HepG2 (cell line): ENCODE results near the gene RNLS. TPM values are rescaled to one million over a fixed set of nuclear protein-coding genes. Genes with fewer than 3 reads are reported as not detected.
A peak's percentile ranks its signal among the peaks of the same experiment; 100 is the strongest.

Experiments used
- ATAC-seq: fragments of 200-7000 bp; cut with Tn5 transposase; 3 replicates; pipeline ENCODE4 v1.9.1; 2020; ENCODE audit warnings: mild to moderate bottlenecking, moderate library complexity
- BruUV-seq: library from RNA; stranded (reverse); fragments of 400-500 nt; replicated peaks from 2 replicates; lab custom pipeline; 2021; lab: Mats Ljungman, UMichigan
- CTCF ChIA-PET: fragments of 300-600 bp; formaldehyde crosslinking; extraction: SDS; loops from one replicate; lab custom pipeline; 2021; ENCODE audit warnings: low total read pairs, inconsistent platforms, low intra/inter-chr PET ratio; lab: Yijun Ruan, JAX
- POLR2A ChIA-PET: fragments of 350-600 bp; sonication (Branson Sonifier 250); formaldehyde crosslinking; loops from one replicate; lab custom pipeline; 2020; ENCODE audit warnings: antibody characterized with exemption, inconsistent platforms; lab: Yijun Ruan, JAX
- DNase-seq: peaks from one replicate; pipeline ENCODE4 v3.0.0-alpha.2; 2015; ENCODE audit warnings: low spot score
- FAIRE-seq: peaks from 3 replicates; lab custom pipeline; 2011; peaks lifted over from hg19 to GRCh38; lab: Jason Lieb, UNC
- H2AFZ ChIP-seq: one replicate; pipeline ENCODE4 v1.6.1; 2011; ENCODE audit warnings: low read length, inconsistent platforms
- H3K27ac ChIP-seq: fragments of 300-600 bp; 3 replicates; pipeline ENCODE4 v1.8.0; 2011; ENCODE audit warnings: mixed run types, mild to moderate bottlenecking, mixed read lengths, low read length, inconsistent platforms; ENCODE audit not compliant: insufficient read depth; ENCODE audit errors: extremely low read length
- H3K27me3 ChIP-seq, 2 experiments: fragments of 200-600 bp in 1 of 2; 2 replicates in 1 of 2; 3 replicates in 1 of 2; pipeline versions ENCODE4 v1.6.0 to v1.8.0; 2011; ENCODE audit warnings: low read length in 2 of 2, mild to moderate bottlenecking in 2 of 2, moderate library complexity in 2 of 2, inconsistent platforms in 1 of 2; ENCODE audit not compliant: insufficient read depth in 2 of 2, control insufficient read depth in 1 of 2
- H3K36me3 ChIP-seq, 2 experiments: fragments of 200-600 bp in 1 of 2; replicated peaks in 1 of 2; 2 replicates in 1 of 2; 3 replicates in 1 of 2; pipeline versions ENCODE4 v1.5.1 to v1.8.0; 2011; ENCODE audit warnings: low read length in 2 of 2, inconsistent platforms in 1 of 2; ENCODE audit not compliant: insufficient read depth in 2 of 2, control insufficient read depth in 1 of 2
- H3K4me1 ChIP-seq: 2 replicates; pipeline ENCODE4 v1.5.1; 2012; ENCODE audit warnings: low read length, inconsistent platforms; ENCODE audit not compliant: insufficient read depth
- H3K4me2 ChIP-seq: 2 replicates; pipeline ENCODE4 v1.6.0; 2011; ENCODE audit warnings: low read depth, low read length, inconsistent platforms
- H3K4me3 ChIP-seq, 3 experiments: fragments of 200-600 bp in 1 of 3; sonication (generic), shearing (Covaris generic) in 1 of 3; replicated peaks in 1 of 3; 2 replicates each; pipeline ENCODE4 v1.5.1; 2011 to 2016; ENCODE audit warnings: low read length in 3 of 3, inconsistent platforms in 2 of 3, low read depth in 2 of 3, mild to moderate bottlenecking in 2 of 3, control low read depth in 1 of 3, mixed read lengths in 1 of 3; ENCODE audit not compliant: insufficient read depth in 1 of 3
- H3K79me2 ChIP-seq: one replicate; pipeline ENCODE4 v1.6.1; 2011; ENCODE audit warnings: low read length, inconsistent platforms; ENCODE audit not compliant: insufficient read depth
- H3K9ac ChIP-seq: 2 replicates; pipeline ENCODE4 v1.6.0; 2011; ENCODE audit warnings: mild to moderate bottlenecking, low read depth, low read length, inconsistent platforms; ENCODE audit not compliant: insufficient read depth
- H3K9me3 ChIP-seq: 2 replicates; pipeline ENCODE4 v1.5.1; 2012; ENCODE audit warnings: mild to moderate bottlenecking, low read length
- H4K20me1 ChIP-seq: 2 replicates; pipeline ENCODE4 v1.6.0; 2011; ENCODE audit warnings: inconsistent platforms, mild to moderate bottlenecking, low read length, moderate library complexity; ENCODE audit not compliant: insufficient read depth
- CEBPG ChIP-seq: IDR thresholded peaks from 2 replicates; pipeline ENCODE4 v1.6.1; 2016
- FOSL2 ChIP-seq: sonication (generic); formaldehyde crosslinking; IDR thresholded peaks from 2 replicates; pipeline ENCODE4 v1.4.0; 2020; ENCODE audit warnings: missing genetic modification reagents
- GZF1 ChIP-seq: sonication (generic); formaldehyde crosslinking; IDR thresholded peaks from 2 replicates; pipeline ENCODE4 v1.5.1; 2020; ENCODE audit warnings: mild to moderate bottlenecking, missing genetic modification reagents
- HDAC6 ChIP-seq: fragments of 200-600 bp; sonication (generic); IDR thresholded peaks from 2 replicates; pipeline ENCODE4 v1.7.0; 2017; ENCODE audit warnings: mild to moderate bottlenecking, antibody characterized with exemption, low read length, low read depth
- NAIF1 ChIP-seq: sonication (generic); formaldehyde crosslinking; IDR thresholded peaks from 2 replicates; pipeline ENCODE4 v1.5.0; 2020; ENCODE audit warnings: mild to moderate bottlenecking, missing genetic modification reagents, borderline replicate concordance
- NFE2L2 ChIP-seq: fragments of 150-350 bp; IDR thresholded peaks from 2 replicates; pipeline ENCODE4 v1.6.1; 2014; ENCODE audit warnings: low read length
- NFKB2 ChIP-seq: sonication (generic); formaldehyde crosslinking; IDR thresholded peaks from 2 replicates; pipeline ENCODE4 v1.4.0; 2020; ENCODE audit warnings: missing genetic modification reagents, borderline replicate concordance
- NFKBIZ ChIP-seq: IDR thresholded peaks from 2 replicates; pipeline ENCODE4 v1.6.1; 2018; ENCODE audit warnings: missing genetic modification reagents, missing compliant biosample characterization
- PITX1 ChIP-seq: sonication (generic); formaldehyde crosslinking; IDR thresholded peaks from 2 replicates; pipeline ENCODE4 v1.5.1; 2020; ENCODE audit warnings: mild to moderate bottlenecking, missing genetic modification reagents
- STAG1 ChIP-seq: sonication (generic); formaldehyde crosslinking; IDR thresholded peaks from 2 replicates; pipeline ENCODE4 v1.4.0; 2020; ENCODE audit warnings: missing genetic modification reagents
- TSC22D2 ChIP-seq: sonication (generic); formaldehyde crosslinking; IDR thresholded peaks from 2 replicates; pipeline ENCODE4 v1.5.1; 2020; ENCODE audit warnings: missing genetic modification reagents, mild to moderate bottlenecking, borderline replicate concordance
- ZNF180 ChIP-seq: sonication (generic); formaldehyde crosslinking; IDR thresholded peaks from 2 replicates; pipeline ENCODE4 v1.4.0; 2020; ENCODE audit warnings: low read depth, missing genetic modification reagents, borderline replicate concordance
- ZNF256 ChIP-seq: sonication (generic); formaldehyde crosslinking; conservative IDR thresholded peaks from 2 replicates; pipeline ENCODE4 v1.4.0; 2020; ENCODE audit warnings: missing genetic modification reagents
- ZNF354B ChIP-seq: sonication (generic); formaldehyde crosslinking; IDR thresholded peaks from 2 replicates; pipeline ENCODE4 v1.8.0; 2022; ENCODE audit warnings: mild to moderate bottlenecking, missing genetic modification reagents
- ZNF451 ChIP-seq: sonication (generic); formaldehyde crosslinking; IDR thresholded peaks from 2 replicates; pipeline ENCODE4 v1.5.0; 2020; ENCODE audit warnings: mild to moderate bottlenecking, missing genetic modification reagents
- ZNF713 ChIP-seq: sonication (generic); formaldehyde crosslinking; IDR thresholded peaks from 2 replicates; pipeline ENCODE4 v1.4.0; 2020; ENCODE audit warnings: mild to moderate bottlenecking, missing genetic modification reagents
- ZNF816 ChIP-seq: sonication (generic); formaldehyde crosslinking; IDR thresholded peaks from 2 replicates; pipeline ENCODE4 v1.8.0; 2022; ENCODE audit warnings: missing genetic modification reagents, mild to moderate bottlenecking, borderline replicate concordance
- whole genome bisulfite sequencing: methylation state at CpG from one replicate; pipeline ENCODE4 v1.1.6; 2017; ENCODE audit warnings: low lambda C conversion rate; 5-methylcytosine and 5-hydroxymethylcytosine counted together
- in situ Hi-C: cut with HindIII; loops from 2 replicates; pipeline ENCODE4 v1.10.0; 2017; ENCODE audit warnings: low pct_unique_long_range_greater_than_20kb; ENCODE audit not compliant: extremely low pct_ligation_motif_present
- intact Hi-C: fragments of 100-400 bp; cut with micrococcal nuclease; formaldehyde crosslinking; loops from one replicate; pipeline ENCODE4 v1.10.0; 2022; ENCODE audit not compliant: unreplicated experiment
- polyA plus RNA-seq, 8 experiments: library from polyadenylated mRNA; depleted of rRNA in 3 of 8; stranded (reverse) in 7 of 8; unstranded in 1 of 8; fragments of >200 nt; fragmentation: Illumina TruSeq in 4 of 8; extraction: Trizol in 4 of 8; gene quantifications; 2 replicates each; pipeline versions ENCODE4 v1.2.1 to v1.2.3, GENCODE V29; 2011 to 2016; ENCODE audit warnings: low read depth in 4 of 8, missing spikeins in 1 of 8, mixed read lengths in 1 of 8; ENCODE audit not compliant: insufficient read depth in 1 of 8
- total RNA-seq, 5 experiments: library from RNA; depleted of rRNA; stranded (reverse); fragments of >200 nt; fragmentation: Illumina TruSeq; extraction: Trizol; gene quantifications; 2 replicates each; pipeline ENCODE4 v1.2.3, GENCODE V29; 2016; ENCODE audit warnings: low read depth in 1 of 5
- TF ChIP-seq, protein P1 (sequence below): IDR thresholded peaks from 2 replicates; pipeline ENCODE4 v1.6.1; 2016; ENCODE audit warnings: missing genetic modification reagents, missing compliant biosample characterization
- TF ChIP-seq, protein P2 (sequence below): sonication (generic); formaldehyde crosslinking; IDR thresholded peaks from 2 replicates; pipeline ENCODE4 v1.4.0; 2020; ENCODE audit warnings: missing genetic modification reagents; ENCODE audit errors: not compliant biosample characterization

RNLS gene
- total and polyA plus RNA-seq, 2 of the 13 experiments (the other 11 are each of a cell fraction or from before 2014, with no cell fraction given): not detected

DNA sequence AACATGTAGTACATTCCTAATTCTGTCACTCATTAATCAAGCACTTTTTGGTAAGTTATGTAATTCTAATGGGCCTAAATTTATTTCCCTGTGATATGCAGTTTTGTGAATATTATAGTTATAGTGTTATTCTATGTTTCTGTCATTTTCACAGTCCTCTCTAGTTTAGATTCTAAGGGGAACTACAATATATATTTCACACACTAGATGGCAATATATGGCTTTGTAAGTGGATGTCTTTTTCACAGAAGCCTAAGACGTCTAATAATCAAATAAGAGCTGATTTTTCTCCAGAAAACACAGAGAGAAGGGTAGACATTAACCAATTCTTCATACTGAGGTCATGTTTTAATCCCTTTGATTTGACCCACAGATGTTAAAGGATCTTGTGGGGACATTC is 18.0 kb downstream of the RNLS start:
- no peaks in the 10 kb centered on the region for H3K79me2 ChIP-seq
- in situ Hi-C loops (no loop called here), intact Hi-C loops (loop anchor here (1.0 kb wide), 1 partner anchor 245 kb away; no protein-coding TSS in a partner anchor)
- no peak overlapping the region for H3K27ac ChIP-seq
- WGBS: 0% methylated on average over 1 of the region's 1 CpG
- TF ChIP-seq NFE2L2 (no peak), STAG1 (CRISPR knock-in tag) (peak; percentile 37), GZF1 (CRISPR knock-in tag) (no peak), CEBPG (CRISPR knock-in tag) (no peak), ZNF713 (no peak), NFKBIZ (CRISPR knock-in tag) (no peak), TSC22D2 (CRISPR knock-in tag) (no peak)
- DNase-seq (no peak), ATAC-seq (0 out of 3 replicates have a peak, but pooled peaks have one; percentile 51), FAIRE-seq (no peak)
- no peak overlapping the region for H3K4me3 ChIP-seq
- H3K36me3 ChIP-seq: no peaks in the 10 kb centered on the region
- no TSS peak for BruUV-seq
- H3K27me3 ChIP-seq: no peaks in the 10 kb centered on the region; a peak in 1 of 5 replicates
- ChIA-PET CTCF (interaction anchor here (0.6 kb wide), 1 partner anchor 227 kb away, joined by 3 read pairs; no protein-coding TSS in a partner anchor), POLR2A (no interaction called here)
- no peaks in the 10 kb centered on the region for H3K4me1 ChIP-seq
- no peak overlapping the region for H3K4me2 ChIP-seq
- no peaks in the 10 kb centered on the region for H4K20me1 ChIP-seq
- H3K9ac ChIP-seq: no peak overlapping the region
- no peaks in the 10 kb centered on the region for H3K9me3 ChIP-seq
- H2AFZ ChIP-seq: no peak overlapping the region

- H3K27me3 ChIP-seq: no peaks in the 10 kb centered on the region
- H3K4me1 ChIP-seq: no peaks in the 10 kb centered on the region
- FAIRE-seq: no peak
- H4K20me1 ChIP-seq: no peaks in the 10 kb centered on the region
- H2AFZ ChIP-seq: no peak overlapping the region
- DNase-seq: no peak
- H3K4me3 ChIP-seq: no peak overlapping the region
- no peak overlapping the region for H3K27ac ChIP-seq
- 63% methylated on average over 1 of the region's 1 CpG for WGBS
- H3K4me2 ChIP-seq: no peak overlapping the region
- no peak for ATAC-seq
- no TSS peak for BruUV-seq
- no peak overlapping the region for H3K9ac ChIP-seq
- no peaks in the 10 kb centered on the region for H3K79me2 ChIP-seq
- in situ Hi-C loops (no loop called here), intact Hi-C loops (no loop called here)
- no peaks in the 10 kb centered on the region for H3K36me3 ChIP-seq
- H3K9me3 ChIP-seq: no peaks in the 10 kb centered on the region
- ChIA-PET POLR2A (no interaction called here), CTCF (no interaction called here)
- TF ChIP-seq, protein P1, sequence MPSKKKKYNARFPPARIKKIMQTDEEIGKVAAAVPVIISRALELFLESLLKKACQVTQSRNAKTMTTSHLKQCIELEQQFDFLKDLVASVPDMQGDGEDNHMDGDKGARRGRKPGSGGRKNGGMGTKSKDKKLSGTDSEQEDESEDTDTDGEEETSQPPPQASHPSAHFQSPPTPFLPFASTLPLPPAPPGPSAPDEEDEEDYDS (CRISPR knock-in tag): no peak
- TF ChIP-seq ZNF180 (no peak), ZNF816 (no peak), ZNF256 (CRISPR knock-in tag) (no peak), NAIF1 (CRISPR knock-in tag) (no peak), FOSL2 (no peak), NFKB2 (no peak), HDAC6 (no peak), ZNF451 (CRISPR knock-in tag) (no peak), ZNF354B (CRISPR knock-in tag) (no peak), PITX1 (CRISPR knock-in tag) (no peak)
- TF ChIP-seq, protein P2, sequence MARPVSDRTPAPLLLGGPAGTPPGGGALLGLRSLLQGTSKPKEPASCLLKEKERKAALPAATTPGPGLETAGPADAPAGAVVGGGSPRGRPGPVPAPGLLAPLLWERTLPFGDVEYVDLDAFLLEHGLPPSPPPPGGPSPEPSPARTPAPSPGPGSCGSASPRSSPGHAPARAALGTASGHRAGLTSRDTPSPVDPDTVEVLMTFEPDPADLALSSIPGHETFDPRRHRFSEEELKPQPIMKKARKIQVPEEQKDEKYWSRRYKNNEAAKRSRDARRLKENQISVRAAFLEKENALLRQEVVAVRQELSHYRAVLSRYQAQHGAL: no peak
Measured at GRCh38 chr10:88562152-88562551, 21.0 kb downstream of the RNLS start.
